DOHH2 (cell line): Measurements from ENCODE around the gene HCK.

Source experiments
- CTCF ChIP-seq: fragments of 200-600 bp; sonication (generic); IDR thresholded peaks from one replicate; pipeline ENCODE4 v1.5.1; 2014; ENCODE audit warnings: antibody characterized with exemption, mild to moderate bottlenecking, low read depth, low read length; ENCODE audit not compliant: poor library complexity, severe bottlenecking
- EZH2phosphoT487 ChIP-seq: fragments of 200-600 bp; sonication (generic); IDR thresholded peaks from 2 replicates; pipeline ENCODE4 v1.6.1; 2017; ENCODE audit warnings: borderline replicate concordance, mild to moderate bottlenecking, antibody characterized with exemption, low read length, moderate library complexity, mixed read lengths

- TF ChIP-seq CTCF (no peak), EZH2phosphoT487 (no peak)
Observed at GRCh38 chr20:32028647-32029372, 23.2 kb upstream of the HCK start.
